Nephron progenitor cell (in vitro differentiated cells): ENCODE results near the gene EHHADH.

Experiments
- DNase-seq: peaks from one replicate; pipeline ENCODE4 v3.0.0; 2021
- H3K27ac Mint-ChIP-seq: 2 replicates; pipeline ENCODE4 v1.8.0; 2021; ENCODE audit warnings: mild to moderate bottlenecking, moderate library complexity, mixed read lengths
- H3K27me3 Mint-ChIP-seq: 2 replicates; pipeline ENCODE4 v1.8.0; 2021; ENCODE audit warnings: mild to moderate bottlenecking, low read depth, mixed read lengths; ENCODE audit not compliant: poor library complexity
- H3K36me3 Mint-ChIP-seq: 2 replicates; pipeline ENCODE4 v1.8.0; 2021; ENCODE audit warnings: low read depth, mixed read lengths
- H3K4me1 Mint-ChIP-seq: 2 replicates; pipeline ENCODE4 v1.8.0; 2021; ENCODE audit warnings: mixed read lengths
- H3K4me3 Mint-ChIP-seq: 2 replicates; pipeline ENCODE4 v1.8.0; 2021; ENCODE audit warnings: mild to moderate bottlenecking, moderate library complexity, mixed read lengths
- H3K9me3 Mint-ChIP-seq: 2 replicates; pipeline ENCODE4 v1.8.0; 2021; ENCODE audit warnings: mild to moderate bottlenecking, moderate library complexity, mixed read lengths
- TF ChIP-seq, protein P1 (sequence below): fragments of 200-600 bp; sonication (generic); IDR thresholded peaks from 2 replicates; pipeline ENCODE4 v1.5.0; 2021; ENCODE audit warnings: antibody characterized with exemption

The EHHADH gene

DNA sequence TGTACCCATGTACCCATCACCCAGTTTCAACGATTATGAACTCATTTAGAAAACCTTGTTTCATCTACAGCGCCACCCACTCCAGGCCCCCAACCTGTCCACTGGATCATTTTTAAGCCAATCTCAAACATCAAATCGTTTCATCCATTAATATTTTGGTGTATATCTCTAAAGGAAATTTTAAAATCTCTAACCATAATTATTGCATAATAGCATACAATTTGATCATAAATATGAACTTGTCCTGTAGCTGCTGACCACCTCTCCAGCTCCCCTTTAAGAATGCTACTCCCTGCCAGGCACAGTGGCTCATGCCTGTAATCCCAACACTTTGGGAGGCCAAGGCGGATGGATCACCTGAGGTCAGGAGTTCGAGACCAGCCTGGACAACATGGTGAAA, 98.2 kb downstream of the EHHADH start:
- TF ChIP-seq, protein P1, sequence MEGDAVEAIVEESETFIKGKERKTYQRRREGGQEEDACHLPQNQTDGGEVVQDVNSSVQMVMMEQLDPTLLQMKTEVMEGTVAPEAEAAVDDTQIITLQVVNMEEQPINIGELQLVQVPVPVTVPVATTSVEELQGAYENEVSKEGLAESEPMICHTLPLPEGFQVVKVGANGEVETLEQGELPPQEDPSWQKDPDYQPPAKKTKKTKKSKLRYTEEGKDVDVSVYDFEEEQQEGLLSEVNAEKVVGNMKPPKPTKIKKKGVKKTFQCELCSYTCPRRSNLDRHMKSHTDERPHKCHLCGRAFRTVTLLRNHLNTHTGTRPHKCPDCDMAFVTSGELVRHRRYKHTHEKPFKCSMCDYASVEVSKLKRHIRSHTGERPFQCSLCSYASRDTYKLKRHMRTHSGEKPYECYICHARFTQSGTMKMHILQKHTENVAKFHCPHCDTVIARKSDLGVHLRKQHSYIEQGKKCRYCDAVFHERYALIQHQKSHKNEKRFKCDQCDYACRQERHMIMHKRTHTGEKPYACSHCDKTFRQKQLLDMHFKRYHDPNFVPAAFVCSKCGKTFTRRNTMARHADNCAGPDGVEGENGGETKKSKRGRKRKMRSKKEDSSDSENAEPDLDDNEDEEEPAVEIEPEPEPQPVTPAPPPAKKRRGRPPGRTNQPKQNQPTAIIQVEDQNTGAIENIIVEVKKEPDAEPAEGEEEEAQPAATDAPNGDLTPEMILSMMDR = no peak
- H3K9me3 Mint-ChIP-seq = no peaks in the 10 kb centered on the region
- no peak for DNase-seq
- peaks cover 34% of the 10 kb centered on the region for H3K27me3 Mint-ChIP-seq
- H3K4me1 Mint-ChIP-seq = peaks cover 9% of the 10 kb centered on the region
- no peak overlapping the region for H3K4me3 Mint-ChIP-seq
- no peak overlapping the region for H3K27ac Mint-ChIP-seq
- H3K36me3 Mint-ChIP-seq = no peaks in the 10 kb centered on the region

DNA sequence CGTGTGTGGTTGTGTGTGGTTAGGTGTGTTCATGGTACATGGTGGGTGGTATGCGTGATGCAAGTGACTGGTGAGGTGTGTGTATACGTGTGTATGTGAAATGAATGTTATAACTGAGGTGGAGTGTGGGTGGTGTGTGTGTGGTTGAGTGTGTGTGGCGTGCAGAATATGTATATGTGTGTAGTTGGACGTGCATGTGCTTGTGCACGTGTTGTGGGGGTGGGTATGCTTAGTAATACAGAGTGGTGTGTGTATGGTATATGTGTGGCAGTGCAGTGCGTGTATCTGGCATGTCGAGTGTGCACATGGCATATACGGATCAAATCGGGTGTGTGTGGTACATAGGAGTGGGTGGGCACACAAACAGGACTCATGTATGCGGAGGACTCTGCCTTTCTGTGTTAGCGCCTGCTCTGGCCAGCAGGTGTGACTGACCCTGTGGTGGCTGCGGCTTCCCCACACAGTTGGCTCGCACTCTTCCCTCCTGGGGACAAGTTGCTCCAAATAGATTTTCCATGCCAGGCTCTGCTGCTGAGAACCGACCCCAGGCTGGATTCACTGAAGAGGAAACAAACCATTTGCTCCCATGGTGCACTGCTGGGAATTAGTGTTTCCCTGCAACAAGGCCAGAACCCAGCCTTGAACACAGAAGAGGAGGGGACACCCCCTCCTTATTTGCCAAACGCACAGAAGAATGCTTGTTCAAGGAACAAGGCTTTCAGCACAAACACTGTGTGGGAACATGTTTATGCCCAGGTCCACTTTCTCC, 99.8 kb downstream of the EHHADH start:
- TF ChIP-seq, protein P1 = no peak
- Mint-ChIP-seq H3K9me3 (no peaks in the 10 kb centered on the region), H3K4me3 (no peak overlapping the region), H3K36me3 (no peaks in the 10 kb centered on the region), H3K27ac (no peak overlapping the region), H3K27me3 (peaks cover 49% of the 10 kb centered on the region), H3K4me1 (peaks cover 20% of the 10 kb centered on the region)
- DNase-seq = no peak

DNA sequence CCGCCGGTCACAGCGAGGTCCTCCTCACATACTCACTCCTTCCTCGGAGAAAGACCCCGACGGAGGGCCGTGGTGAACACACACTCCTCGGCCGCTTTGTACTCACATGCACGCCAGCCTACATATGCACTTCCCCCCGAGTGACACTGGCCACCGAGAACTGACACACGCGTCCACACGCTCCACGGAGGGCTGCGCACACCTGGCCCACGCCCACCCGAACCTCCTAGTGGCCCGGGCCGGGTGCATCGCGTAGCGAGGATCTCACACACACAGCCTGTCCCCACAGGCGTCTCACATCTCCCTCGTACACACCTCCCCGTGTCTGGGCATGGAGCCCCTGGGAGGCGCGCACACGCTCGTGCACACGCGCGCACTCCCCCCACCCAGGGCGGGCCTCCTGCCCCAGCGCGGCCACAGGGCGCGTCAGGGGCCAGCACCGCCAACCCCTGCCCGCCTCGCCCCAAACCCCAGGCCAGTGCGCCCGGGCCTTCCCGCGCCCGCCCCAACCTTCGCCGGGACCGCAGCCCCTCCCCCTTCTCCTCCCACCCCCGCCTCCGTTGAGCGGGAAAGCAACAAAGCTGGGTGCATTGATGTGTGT, 100.6 kb downstream of the EHHADH start:
- Mint-ChIP-seq H3K9me3 (no peaks in the 10 kb centered on the region), H3K27me3 (peaks cover 50% of the 10 kb centered on the region), H3K27ac (no peak overlapping the region), H3K4me1 (peaks cover 20% of the 10 kb centered on the region), H3K4me3 (peak overlapping the region; percentile 89), H3K36me3 (no peaks in the 10 kb centered on the region)
- TF ChIP-seq, protein P1 = no peak
- peak; percentile 51 for DNase-seq

DNA sequence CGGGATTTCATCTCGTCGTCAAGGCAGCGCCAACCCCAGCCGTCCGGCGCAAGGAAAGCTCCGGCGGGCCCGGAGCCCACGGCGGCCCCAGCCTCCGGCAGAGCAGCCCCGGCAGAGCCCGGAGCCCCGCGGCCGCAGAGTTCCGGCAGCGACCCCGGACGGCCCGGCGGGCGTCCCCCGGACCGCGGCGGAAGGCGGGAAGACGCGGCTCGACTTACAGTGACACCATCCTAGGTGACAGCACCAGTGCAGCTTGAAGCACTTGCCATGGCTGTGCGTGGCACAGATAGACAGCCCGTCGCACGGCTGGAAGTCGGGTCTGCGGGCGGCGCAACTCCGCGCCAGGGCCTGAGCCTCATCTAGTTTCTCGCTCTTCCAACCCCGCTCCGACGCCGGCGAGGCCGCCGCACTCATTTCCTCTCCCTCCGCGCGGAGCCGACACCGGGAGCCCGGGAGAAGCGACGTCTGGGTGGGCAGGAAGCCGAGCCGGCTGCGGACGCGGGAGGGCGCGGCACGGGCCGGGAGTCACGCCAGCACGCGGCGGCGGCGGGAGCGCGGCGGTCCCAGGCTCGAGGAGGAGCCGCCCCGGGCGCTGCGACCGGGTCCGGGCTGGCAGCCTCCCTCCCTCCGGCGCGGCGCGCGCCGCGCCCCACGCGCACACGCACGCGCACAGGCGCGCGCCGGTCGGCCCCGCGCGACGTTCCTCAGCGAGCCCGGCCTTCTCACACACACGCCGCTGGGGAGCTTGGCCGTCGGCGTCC, 101.3 kb downstream of the EHHADH start, which contains the start of gene C3orf70:
Gene C3orf70 (minus strand): TSS at position 651 of the 761 bp plus-strand sequence. CDS start 237 bp downstream, at position 414.
- peak; percentile 66 for DNase-seq
- Mint-ChIP-seq H3K9me3 (no peaks in the 10 kb centered on the region), H3K4me1 (peaks cover 20% of the 10 kb centered on the region), H3K36me3 (no peaks in the 10 kb centered on the region), H3K4me3 (peak within 1 kb of the TSS; percentile 94), H3K27me3 (peaks cover 50% of the 10 kb centered on the region), H3K27ac (peak within 1 kb of the TSS; percentile 21)
- TF ChIP-seq, protein P1 = no peak

DNA sequence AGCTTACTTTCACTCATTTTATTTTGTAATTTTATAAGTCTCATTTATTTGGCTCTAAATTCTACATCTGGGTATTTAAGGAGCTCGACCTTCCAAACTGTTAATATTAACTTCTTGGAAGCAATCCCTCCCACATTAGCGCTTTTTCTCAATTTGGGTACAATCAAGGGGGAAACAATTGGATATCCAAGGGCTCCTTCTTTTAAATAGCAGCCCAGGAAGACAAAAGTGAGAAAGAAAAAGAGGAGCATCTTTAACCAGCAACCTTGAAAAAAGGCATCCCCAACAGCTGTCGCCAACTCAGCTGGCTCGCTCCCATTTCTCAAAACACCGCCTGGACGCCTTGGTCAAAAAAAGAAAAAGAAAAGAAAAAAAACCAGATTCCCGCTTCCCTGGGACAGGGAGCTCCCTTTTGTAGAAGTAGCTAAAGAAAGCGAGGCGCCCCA, 101.9 kb downstream of the EHHADH start:
- Mint-ChIP-seq H3K27ac (peak overlapping the region; percentile 21), H3K27me3 (peaks cover 47% of the 10 kb centered on the region), H3K36me3 (no peaks in the 10 kb centered on the region), H3K9me3 (no peaks in the 10 kb centered on the region), H3K4me1 (peaks cover 20% of the 10 kb centered on the region), H3K4me3 (peak overlapping the region; percentile 94)
- DNase-seq = no peak
- TF ChIP-seq, protein P1 = no peak
